ENCODE results near the gene METTL8.

GRCh38 chr2:171334946-171335345 is 98.8 kb downstream of the METTL8 start:
- TF ChIP-seq CTCF (IDR thresholded peaks at IDR 0.05) (no peak), POLR2A (IDR thresholded peaks at IDR 0.05) (no peak)
